GM18499 (cell line): Measurements from ENCODE around the gene BOK.

Experiments
- ATAC-seq: cut with Tn5 transposase; IDR thresholded peaks from one replicate; pipeline ENCODE4 v1.9.1; 2021; ENCODE audit warnings: moderate number of reproducible peaks; ENCODE audit not compliant: insufficient read depth, unreplicated experiment

Gene BOK

DNA sequence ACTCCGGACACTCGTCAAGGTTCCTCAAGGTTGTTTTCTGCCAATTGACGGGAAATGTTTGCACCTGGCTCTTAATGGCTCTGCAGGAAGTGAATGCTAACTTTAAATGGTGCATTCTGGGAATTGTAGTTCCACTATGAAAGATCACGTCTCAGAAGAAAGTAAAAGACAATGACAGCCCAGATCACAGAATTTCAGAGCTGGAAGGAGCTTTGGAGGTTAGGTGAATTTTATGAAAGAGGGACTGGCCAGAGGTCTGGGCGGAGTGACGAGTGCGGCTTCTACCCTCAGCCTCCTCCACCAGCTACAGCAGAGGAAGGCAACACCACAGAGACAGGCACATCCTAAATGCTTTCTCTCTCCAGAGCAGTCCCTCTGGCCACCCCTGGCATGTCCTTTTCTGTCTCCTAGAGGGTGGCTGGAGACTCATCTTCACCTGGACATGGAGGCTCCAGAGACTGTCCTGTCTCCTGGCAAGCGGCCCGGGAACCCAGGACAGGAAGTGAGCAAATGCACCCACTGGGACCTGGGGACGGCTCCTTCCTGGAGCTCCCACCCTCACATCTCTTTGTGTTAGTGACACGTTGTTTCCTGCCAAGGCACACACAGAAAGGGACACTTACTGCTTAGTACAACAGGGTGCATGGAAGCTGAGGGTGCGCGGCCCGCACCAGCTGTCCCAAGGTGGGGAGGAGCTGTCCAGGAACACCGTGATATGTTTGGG, 59.0 kb downstream of the BOK start:
- ATAC-seq, result no peak

- ATAC-seq, result no peak
Observed at GRCh38 chr2:241618296-241618805, 59.8 kb downstream of the BOK start.

- ATAC-seq, result no peak
Observed at GRCh38 chr2:241618829-241619228, 60.3 kb downstream of the BOK start.

GRCh38 chr2:241619597-241620418, 61.3 kb downstream of the BOK start:
- no peak for ATAC-seq

- ATAC-seq, result no peak
Observed at GRCh38 chr2:241620419-241620769, 61.8 kb downstream of the BOK start.
